GM12892 (cell line): ENCODE data around the gene KHDC4.

Experiments used
- POLR2A ChIP-seq: IDR thresholded peaks from 2 replicates; pipeline ENCODE4 v1.6.1; 2011; ENCODE audit warnings: low read depth, low read length, control low read depth
- POLR2AphosphoS5 ChIP-seq: IDR thresholded peaks from 2 replicates; pipeline ENCODE4 v1.6.1; 2011; ENCODE audit warnings: low read depth, low read length, control low read depth

- TF ChIP-seq POLR2AphosphoS5 = no peak
- no peak for TF ChIP-seq POLR2A
Measured at GRCh38 chr1:155925506-155925905, 8.7 kb downstream of the KHDC4 start.
